Subcutaneous adipose tissue (tissue), 4 donors: ENCODE results near the gene STAT5B. TPM values are rescaled to one million over a fixed set of nuclear protein-coding genes. Genes with fewer than 3 reads are reported as not detected.

Experiments used
- total RNA-seq, 4 donors: library from RNA; depleted of rRNA; stranded (reverse); fragments of >200 nt; gene quantifications; one replicate each; pipeline ENCODE4 v1.1.0, GENCODE V29; 2016
- TF ChIP-seq, protein P1 (sequence below): fragments of 450-650 bp; IDR thresholded peaks from one replicate; pipeline ENCODE4 v1.5.1; 2016; ENCODE audit warnings: low read depth, mild to moderate bottlenecking, control low read depth, antibody characterized with exemption, moderate library complexity

The STAT5B gene
- total RNA-seq, 4 donors from 2014 or later: 87.6 to 200 (median 113) TPM

DNA sequence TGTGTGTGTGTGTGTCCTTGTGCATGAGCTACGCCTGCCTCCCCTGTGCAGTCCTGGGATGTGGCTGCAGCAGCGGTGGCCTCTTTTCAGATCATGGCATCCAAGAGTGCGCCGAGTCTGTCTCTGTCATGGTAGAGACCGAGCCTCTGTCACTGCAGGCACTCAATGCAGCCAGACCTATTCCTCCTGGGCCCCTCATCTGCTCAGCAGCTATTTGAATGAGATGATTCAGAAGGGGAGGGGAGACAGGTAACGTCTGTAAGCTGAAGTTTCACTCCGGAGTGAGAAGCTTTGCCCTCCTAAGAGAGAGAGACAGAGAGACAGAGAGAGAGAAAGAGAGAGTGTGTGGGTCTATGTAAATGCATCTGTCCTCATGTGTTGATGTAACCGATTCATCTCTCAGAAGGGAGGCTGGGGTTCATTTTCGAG is 34.6 kb upstream of the STAT5B start:
- TF ChIP-seq, protein P1, sequence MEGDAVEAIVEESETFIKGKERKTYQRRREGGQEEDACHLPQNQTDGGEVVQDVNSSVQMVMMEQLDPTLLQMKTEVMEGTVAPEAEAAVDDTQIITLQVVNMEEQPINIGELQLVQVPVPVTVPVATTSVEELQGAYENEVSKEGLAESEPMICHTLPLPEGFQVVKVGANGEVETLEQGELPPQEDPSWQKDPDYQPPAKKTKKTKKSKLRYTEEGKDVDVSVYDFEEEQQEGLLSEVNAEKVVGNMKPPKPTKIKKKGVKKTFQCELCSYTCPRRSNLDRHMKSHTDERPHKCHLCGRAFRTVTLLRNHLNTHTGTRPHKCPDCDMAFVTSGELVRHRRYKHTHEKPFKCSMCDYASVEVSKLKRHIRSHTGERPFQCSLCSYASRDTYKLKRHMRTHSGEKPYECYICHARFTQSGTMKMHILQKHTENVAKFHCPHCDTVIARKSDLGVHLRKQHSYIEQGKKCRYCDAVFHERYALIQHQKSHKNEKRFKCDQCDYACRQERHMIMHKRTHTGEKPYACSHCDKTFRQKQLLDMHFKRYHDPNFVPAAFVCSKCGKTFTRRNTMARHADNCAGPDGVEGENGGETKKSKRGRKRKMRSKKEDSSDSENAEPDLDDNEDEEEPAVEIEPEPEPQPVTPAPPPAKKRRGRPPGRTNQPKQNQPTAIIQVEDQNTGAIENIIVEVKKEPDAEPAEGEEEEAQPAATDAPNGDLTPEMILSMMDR: no peak

DNA sequence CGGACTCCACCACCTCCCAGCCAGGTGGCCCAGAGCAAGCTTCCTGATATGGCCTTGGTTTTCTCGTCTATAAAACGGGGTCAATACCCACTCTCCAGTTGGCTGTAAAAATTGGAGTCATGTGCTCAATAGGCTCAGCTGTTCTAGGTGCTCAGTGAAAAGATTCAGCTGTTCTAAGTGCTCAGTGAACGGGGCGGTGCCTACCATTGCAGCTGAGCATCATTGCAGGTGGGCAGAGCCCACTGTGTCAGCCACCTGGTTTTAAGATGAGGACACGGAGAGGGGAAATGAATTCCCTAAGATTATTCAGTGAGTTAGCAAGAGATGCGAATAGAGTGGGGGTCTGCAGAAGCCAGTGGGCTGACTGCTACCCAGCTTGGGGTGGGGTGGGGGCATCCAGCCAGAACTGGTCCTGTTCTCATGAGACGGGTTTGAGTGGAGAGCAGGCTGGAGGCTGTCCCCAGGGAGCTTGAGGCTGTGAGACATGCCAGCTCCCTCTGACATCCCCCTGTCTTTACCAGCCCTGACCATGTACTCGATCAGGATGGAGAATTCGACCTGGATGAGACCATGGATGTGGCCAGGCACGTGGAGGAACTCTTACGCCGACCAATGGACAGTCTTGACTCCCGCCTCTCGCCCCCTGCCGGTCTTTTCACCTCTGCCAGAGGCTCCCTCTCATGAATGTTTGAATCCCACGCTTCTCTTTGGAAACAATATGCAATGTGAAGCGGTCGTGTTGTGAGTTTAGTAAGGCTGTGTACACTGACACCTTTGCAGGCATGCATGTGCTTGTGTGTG is 34.0 kb upstream of the STAT5B start:
- TF ChIP-seq, protein P1: no peak

DNA sequence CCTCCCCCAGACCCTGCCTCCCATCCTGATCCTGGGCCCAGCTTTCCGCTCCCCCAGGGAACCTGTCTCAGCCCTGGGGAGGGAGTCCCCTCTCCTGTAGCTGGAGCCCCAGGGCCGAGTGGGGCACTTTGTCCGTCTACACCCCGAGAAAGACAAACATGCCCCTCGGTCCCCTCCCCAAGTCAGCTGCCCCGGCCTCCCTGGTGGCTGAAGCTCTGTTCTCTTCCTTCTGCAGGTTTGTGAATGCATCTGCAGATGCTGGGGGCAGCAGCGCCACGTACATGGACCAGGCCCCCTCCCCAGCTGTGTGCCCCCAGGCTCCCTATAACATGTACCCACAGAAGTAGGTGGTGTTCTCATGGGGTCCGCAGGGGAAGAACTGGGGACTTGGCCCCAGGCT is 33.0 kb upstream of the STAT5B start:
- TF ChIP-seq, protein P1: no peak

DNA sequence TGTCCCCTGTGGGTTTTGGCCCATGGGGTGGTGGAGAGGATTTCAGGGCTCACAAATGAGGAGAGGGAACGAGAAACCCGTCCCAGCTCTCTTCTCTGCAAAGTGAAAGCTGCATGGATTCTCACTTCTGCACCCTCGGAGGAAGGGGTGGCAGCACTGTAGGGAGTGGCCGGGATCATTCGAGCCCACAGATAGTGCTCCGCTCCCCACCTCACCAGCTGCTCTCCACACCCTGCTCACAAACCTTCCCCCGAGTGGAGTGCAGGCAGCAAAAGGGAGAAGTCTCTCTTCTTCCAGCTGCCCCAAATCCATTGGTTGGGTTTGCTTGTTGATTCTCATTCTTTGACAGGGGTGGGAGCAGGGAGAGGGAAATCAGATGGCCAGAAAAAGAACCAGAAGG is 32.3 kb upstream of the STAT5B start:
- TF ChIP-seq, protein P1: no peak

DNA sequence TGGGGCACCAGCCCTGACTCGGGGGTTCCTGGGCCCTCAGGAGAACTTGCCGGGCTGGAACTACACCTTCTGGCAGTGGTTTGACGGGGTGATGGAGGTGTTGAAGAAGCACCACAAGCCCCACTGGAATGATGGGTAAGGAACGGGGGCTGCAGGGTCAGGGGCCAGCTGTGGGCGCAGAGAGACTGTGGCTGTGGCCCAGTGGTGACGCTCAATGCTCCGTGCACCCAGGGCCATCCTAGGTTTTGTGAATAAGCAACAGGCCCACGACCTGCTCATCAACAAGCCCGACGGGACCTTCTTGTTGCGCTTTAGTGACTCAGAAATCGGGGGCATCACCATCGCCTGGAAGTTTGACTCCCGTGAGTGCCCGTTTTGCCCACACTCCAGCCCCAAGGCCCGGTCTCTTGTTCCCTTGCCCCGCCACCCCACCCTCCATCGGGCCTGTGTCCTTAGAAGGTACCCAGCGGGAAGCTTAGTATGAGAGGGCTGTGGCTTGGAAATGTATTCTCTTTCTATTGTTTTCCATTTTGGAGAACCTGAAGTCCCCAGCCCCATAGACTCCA is 31.3 kb upstream of the STAT5B start:
- TF ChIP-seq, protein P1: no peak

DNA sequence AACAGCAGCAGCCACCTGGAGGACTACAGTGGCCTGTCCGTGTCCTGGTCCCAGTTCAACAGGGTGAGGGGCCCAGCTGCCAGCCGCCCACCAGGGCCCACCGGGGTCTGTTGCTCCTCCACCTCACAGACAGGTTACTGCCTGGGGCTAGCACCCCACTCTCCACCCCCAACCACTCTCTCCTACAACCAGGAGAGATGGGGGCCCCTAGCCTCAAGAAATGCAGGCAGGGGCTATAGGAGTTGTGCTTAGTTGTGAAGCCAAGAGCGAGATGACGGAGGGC is 30.1 kb upstream of the STAT5B start:
- TF ChIP-seq, protein P1: no peak

DNA sequence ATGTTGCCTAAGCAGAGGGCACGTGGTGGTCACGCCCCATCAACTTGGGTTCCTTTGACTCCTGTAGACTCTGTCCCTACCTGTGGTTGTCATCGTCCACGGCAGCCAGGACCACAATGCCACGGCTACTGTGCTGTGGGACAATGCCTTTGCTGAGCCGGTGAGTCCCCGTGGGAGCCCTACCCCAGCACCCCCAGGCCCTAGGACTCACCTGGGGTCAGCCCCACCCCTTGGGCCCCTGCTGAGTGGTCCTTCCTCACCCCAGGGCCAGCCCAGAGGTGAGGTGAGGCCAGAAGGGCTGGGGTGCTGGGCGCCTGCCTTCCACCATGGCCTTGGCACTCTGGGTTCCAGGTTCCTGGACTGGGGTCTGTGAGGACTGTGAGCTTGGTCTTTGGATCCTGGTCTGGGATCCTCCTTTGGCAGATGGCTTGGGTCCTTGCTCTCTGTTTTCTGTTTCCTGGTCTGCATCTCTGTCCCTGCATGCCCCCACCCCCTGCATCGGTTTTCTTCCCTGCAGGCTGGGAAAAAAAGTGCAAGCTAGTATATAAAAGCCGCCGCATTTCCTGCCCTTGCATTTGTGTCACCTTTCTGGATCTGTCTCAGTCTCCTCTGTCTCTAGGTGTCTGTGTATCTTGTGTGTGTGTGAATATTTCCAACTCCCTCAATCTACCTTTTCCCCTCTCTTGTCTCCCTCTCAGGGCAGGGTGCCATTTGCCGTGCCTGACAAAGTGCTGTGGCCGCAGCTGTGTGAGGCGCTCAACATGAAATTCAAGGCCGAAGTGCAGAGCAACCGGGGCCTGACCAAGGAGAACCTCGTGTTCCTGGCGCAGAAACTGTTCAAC is 29.6 kb upstream of the STAT5B start:
- TF ChIP-seq, protein P1: no peak
